Middle frontal gyrus (tissue), 1 donor: ENCODE measurements around the gene CCDC134.
"Not testable (repeated sequence)": the region's sequence is repeated elsewhere in the genome, so short reads cannot be mapped to it uniquely, and the experiment has no call there.

Experiments used
- DNase-seq: peaks from one replicate; pipeline ENCODE4 v3.0.0-alpha.2; 2015; ENCODE audit warnings: low spot score; ENCODE audit errors: extremely low spot score

CCDC134 gene

DNA sequence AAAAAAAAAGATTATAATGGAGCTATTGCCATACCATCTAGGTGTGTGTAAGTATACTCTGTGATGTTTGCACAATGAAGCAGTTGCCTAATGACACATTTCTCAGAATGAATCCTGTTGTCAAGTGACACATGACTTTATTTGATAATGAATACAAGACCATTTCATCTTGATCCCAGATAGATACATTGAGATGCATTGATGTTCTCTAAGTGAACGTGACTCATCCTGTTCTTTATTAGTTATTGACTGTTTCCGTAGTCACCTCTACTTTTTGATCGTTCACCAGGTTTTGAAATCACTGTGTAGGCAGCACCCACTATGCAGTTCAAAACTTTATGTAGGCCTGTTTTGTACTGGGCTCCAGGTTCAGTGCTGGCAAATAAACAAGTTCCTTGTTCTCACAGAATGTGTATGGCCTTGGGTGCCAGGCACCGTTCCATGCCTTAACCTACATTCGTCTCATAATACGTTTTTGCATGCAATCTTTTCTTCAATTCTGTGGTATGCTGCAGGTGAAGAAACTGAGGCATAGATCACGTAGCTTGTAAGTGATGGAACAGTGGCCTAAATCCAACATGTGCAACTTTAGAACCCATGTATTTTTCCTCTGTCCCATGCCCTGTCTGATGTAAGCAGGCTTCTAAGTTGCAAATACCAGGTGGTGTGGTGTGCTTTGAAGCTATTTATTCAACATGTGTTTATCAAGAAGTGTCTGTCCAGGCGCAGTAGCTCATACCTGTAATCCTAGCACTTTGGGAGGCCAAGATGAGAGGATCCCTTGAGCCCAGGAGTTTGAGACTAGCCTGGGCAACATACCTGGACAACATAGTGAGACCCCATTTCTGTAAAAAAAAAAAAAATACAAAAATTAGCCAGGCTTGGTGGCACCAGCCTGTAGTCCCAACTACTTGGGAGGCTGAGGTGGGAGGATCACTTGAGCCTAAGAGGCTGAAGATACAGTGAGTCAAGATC, 42.8 kb downstream of the CCDC134 start:
- no peak for DNase-seq

DNA sequence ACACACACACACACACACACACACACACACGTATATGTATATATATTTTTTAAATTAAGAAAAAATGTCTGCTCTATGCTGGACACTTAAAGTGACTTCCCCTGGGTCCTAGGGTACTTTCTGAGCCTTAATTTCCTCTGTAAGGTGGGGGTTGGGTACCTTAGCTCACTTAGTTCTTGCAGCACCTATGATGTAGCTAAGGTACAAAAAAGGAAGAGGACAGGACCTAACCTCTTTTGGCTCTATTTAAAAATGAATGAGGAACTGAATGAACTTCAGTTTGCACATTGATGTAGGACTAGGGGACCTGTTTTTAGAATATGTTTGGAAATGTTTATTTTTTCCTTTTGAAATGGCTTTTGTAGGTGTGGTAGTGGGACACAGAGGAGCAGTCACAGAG, 43.6 kb downstream of the CCDC134 start:
- no peak for DNase-seq

DNA sequence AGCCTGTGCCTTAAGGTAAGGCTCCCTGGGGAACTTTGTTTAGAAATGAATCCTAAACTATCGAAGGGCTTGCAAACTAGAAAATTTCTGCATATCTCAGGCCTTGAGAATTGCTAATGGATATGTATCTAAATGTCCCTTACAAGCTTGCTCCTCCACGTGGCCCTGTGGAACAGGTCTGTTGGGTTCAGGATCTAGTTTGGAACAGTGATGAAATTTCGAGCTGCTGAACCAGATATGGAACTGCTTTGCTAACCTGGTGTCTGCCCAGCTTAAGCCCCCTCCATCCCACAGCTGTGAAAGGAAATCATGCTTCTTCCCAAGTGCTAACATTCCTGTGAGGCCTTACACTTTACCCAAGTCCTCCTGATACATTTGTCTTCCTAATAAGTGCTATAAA, 44.0 kb downstream of the CCDC134 start:
- no peak for DNase-seq

DNA sequence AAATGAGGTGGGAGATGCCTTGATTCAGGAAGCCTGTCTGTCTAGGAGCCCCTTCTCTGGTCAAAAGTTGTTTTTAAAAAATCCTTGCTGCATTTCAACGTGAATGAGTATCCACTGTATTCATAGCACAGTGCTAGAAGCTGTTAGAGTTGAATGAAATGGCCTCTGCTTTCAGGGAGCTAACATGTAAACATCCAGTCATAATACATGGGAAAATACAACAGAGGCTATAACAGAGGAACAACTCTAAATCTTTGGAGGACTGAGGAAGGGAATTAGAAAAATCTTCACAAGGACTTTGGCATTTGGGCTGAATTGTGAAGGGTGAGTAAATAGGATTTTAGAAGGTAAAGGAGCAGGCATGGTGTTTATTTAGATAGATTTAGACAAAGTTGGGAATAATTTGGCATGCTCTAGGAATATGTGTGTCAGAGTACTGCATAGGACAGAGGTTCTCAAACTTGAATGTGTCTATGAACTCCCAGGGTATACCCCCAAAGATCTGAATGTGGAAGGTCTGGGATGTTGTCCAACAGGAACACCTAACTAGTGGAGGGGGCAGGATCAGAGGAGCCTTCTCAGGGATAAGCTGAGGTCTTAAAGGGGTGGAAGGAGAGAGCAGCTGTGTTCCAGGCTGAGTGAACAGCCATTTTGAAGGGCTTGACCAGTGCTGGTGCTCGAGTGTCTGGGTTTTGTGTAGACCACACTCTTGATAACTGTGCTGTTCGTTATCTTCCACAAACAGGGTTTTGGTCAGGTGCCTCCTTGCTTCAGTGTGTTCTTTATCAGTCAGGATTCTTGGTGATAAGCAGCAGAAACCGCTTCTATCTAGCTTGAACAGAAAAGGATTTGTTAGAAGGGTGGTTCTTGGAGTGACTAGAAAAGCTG, 45.1 kb downstream of the CCDC134 start:
- DNase-seq = no peak

DNA sequence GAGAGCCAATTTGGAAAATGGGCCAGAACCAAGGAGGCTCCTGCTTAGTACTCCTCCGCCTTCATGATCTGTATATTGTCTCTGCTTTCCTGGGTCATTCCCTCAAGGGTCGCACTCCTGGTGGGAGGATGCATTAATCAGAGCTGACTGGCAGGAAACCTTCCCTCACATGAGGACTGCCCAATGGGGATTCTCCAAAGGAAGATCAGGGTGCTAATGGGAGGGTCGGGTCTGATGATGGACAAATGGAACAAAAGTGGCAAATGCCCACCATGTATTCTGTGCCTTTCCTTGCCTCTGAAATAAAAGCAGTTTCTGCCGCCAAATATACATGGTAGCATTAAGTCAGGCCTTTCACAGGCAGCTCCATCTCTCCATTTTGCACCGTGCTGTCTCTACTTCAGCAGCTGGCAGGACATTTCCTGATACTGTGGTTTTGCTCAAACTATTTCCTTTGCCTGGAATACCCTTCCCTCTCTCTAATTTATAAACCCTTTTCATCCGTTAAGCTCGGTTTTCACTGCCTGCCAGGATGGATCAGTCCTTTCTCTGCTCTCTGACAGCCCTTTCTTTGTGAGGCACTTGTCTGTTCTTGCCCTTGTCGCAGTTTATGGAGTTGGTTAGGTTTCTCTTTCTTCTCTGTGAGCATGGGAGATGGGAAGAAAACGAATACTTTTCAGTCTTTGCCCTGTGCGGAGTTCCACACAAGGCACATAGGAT, 45.9 kb downstream of the CCDC134 start:
- no peak for DNase-seq

DNA sequence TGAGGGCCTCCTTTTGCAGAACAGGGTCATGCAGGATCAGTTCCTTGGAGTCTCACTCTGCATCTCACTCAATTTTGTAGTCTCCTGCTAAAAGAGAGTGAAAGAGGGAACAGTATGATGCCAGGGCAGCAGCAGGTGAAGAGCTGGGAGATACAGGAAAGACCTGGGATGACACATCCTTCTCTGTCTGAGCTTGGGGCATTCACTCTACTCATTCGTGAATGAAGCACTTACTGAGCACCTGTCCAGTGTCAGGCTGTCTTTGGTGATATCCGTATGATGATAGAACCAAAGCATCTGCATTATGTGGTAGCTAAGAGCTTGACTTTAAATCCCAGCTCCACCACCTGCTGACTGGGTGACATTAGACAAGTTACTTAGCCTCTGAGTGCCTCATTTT, 46.8 kb downstream of the CCDC134 start:
- no peak for DNase-seq

DNA sequence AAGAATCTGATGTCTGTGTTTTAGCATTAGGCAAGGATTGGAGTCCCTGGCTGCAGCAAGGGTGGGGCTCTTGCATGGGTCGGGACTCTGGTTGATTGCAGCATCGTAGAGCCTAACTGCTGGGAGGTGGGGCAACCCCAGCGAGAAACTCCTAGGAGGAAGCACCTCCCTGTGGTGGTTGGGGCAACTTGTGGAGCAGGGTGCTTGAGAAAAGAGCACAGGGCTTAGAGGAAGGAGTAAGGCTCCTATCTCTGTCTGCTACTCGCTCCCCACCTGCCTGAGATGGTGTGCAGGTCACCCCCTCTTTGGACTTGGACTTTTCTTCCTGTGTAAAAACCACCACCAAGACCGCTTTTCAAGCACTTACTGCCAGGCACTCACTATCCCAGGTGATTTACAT, 48.0 kb downstream of the CCDC134 start:
- no peak for DNase-seq

DNA sequence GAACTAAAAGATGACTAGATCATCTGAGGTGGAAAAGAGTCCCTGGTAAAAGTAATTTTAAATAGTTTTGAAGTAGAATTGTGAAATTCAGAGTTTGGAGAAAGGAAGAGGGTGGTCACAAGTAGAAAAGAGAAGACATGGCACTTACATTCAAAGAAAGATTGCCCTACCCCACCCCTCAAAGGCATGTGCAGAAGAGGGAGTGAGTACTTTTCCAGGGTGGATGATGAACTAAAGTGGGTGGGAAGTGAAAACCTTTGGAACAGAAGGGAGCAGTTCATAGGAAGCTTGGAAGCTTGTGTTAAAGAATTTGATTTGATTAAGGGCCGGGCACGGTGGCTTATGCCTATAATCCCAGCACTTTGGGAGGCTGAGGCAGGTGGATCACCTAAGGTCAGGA, 56.0 kb downstream of the CCDC134 start:
- no peak for DNase-seq

DNA sequence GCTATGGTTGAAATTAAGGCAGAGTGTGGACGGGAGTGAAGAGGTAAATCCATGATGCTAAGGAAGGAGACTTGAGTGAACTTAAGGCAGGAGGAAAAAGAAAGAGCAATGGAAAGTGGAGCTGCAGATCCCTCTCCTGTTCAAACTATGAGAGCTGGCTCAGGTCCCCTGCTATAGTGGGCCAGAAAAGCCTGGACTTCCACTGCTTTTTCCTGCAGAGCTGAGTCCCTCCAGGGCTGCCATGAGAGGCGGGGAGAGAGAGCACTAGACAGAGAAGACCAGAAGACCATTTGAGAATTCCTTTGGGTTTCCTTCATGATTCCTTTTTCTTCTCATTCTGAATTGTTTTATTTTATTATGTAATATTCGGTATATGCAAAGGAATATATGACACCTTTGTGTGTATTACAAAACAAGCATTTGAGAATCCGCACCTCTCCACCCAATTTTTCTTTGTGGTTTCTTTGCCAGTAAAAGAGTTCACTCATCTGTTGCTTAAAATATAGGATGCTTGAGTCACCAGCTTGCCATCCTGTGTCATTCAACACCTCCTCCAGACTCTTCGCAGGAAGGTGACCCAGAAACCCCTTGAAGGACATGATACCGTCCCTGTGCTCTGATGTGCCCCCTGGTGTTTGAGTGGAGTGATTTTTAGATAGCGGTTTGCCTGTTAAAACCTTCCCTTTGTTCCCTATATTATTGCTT, 56.8 kb downstream of the CCDC134 start:
- DNase-seq = no peak

DNA sequence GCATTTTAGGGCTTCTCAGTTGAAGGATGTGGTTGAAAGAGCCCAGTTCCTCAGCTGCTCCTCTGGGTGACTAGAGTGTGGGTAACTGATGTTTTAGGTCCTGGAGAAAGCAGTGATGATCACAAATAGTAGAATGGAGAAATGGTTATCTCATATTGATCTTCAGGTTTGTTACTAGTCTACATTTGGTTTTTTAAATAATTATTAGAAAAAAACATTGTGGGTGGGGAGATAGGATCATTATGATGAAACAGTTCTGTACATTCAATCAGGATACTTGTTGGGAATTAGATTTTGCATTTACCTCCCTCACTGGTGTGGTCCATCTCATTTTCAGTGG, 57.4 kb downstream of the CCDC134 start:
- DNase-seq = no peak

DNA sequence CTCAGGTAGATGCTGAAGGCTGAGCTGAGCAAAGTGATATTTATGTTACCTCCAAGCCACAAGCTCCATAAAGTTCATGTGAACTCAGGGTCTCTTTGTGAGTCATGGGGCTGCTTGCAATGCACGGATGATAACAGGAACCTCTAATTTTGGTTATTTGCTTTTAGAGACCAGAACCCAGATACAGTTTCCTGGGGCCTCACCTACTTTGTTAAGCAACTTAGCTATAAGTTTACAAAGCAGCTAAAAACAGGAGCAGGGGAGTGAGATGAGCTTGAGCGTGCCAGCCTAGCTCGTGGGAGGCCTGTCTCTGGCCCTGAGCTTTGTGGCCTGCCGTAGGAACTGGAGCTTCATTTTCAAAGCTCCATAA, 61.7 kb downstream of the CCDC134 start:
- no peak for DNase-seq

DNA sequence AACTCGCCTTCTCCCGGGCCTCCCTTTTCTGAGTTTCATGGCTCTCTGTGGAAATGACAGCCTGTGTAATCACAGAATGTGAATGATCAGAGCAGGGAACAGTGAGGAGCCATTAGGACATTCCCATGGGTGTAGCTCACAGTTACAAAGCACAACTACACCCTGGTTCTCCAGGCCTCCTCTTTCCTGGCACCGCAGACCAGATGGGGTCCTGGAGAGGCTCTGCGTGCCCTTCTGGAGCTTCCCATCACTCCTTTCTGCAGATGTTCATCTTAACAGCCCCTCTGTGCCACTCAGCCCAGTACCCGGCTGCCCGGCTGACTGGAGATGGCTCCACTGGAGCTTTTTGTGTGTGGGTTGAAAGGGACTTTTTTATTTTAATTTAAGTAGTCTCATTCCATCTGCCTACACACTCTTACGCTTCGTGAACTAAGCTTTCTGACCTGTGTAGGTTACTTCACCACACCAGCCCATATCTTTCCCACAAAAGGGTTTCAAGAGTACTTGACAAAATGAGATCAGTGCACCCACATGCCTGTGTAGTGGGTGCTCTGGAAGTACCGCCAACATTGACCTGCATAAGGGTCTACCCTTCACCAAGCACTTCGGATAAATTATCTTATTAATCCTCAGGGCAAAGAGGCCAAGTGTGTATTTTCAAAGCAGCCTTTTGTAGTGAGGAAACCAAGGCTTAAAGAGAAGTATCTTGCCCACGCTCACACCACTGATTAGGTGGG, 62.2 kb downstream of the CCDC134 start:
- no peak for DNase-seq

DNA sequence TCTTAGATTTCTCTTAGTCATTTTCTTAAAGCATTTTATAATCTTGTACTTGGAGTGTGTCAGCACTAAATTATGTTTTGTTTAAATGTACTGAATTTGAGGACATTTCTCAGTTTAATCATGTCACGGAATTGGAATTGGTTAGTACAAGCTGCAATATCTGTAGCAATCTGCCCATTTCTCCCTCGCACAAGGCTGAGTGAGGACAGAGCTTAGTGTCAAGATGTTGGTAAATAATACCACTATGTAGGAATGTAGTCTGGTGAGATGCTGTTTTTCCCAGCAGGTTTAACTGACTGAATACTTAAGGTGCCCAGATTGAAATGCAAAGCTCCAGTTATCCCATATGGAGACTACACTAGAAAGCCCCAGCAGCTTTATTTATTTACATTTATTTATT, 63.0 kb downstream of the CCDC134 start:
- no peak for DNase-seq

DNA sequence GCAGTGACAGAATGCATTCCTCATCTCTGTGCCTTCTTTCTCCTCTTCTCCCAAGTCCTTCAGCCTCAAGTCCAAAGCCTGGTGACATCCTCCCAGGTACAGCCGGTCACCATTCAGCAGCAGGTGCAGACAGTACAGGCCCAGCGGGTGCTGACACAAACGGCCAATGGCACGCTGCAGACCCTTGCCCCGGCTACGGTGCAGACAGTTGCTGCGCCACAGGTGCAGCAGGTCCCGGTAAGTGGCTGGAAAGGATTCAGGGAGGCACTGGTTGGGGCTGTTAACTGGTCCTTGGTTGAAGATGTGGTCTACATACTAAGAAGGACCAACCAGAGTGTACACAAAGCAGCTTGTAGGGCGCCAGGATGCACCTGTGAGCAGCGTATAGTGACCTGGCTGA, 68.1 kb downstream of the CCDC134 start:
- DNase-seq = no peak

DNA sequence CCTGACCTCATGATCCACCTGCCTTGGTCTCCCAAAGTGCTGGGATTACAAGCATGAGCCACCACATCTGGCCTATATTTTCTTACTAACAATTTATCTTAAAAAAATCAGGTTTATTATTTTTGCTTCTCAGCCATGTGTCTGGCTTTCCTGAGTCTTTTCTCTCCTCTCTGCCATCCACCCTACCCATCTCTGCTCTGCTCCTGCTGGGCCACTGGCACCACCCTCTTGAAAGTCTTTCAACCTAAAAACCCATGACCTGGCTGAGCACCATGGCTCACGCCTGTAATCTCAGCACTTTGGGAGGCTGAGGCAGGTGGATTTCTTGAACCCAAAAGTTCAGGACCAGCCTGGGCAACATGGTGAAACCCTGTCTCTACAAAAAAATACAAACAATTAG, 69.6 kb downstream of the CCDC134 start:
- DNase-seq = not testable (repeated sequence)

DNA sequence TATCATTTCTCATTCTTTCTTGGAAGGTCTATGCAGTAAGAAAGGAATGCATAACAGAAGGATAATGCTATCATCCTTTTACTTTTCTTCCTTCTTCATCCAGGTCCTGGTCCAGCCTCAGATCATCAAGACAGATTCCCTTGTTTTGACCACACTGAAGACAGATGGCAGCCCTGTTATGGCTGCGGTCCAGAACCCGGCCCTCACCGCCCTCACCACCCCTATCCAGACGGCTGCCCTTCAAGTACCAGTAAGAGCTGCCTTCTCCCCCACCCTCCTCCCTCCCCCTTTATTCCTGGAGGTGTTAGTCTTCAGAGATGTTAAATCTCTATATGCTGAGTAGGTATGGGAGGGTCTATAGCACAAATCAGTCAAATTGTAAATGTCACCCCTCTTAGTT, 70.3 kb downstream of the CCDC134 start:
- DNase-seq = no peak

DNA sequence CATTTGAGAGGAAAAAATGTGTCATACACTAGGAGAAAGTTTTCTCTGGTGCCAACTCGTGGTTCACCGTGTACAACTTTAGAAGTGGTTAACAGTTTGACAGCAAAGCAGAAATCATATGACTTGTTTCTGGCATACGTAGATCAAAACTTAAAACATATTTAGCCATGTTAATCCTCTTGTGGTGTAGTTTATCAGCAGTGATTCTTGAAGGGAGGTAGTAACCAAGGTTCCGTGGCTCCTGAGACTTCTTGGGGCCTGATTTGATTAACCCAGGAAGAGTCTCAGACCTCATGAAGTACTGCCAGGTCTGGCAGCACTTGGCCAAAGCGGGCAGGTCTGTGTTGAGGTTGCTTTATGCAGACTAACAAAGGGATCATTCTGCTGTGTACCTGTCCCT, 72.9 kb downstream of the CCDC134 start:
- DNase-seq = no peak

DNA sequence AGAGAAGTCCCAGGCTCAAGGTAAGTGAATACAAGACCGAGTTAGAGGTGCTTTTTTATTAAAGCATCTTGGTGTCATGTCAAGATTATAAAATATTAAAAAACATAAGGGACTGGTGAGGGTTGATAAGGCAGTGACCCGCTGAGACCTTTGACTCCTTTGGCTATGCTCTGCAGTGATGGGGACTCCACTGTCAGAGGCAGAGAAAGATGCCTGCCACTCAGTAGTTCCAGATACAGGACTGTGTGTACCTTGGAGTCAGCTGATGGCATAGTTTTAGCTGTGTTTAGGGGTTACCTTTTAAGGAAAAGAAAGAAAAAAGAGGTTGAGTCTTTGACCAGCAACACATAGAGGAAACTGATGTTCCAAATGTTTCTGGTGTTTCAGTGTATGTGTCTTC, 73.6 kb downstream of the CCDC134 start:
- DNase-seq = no peak

DNA sequence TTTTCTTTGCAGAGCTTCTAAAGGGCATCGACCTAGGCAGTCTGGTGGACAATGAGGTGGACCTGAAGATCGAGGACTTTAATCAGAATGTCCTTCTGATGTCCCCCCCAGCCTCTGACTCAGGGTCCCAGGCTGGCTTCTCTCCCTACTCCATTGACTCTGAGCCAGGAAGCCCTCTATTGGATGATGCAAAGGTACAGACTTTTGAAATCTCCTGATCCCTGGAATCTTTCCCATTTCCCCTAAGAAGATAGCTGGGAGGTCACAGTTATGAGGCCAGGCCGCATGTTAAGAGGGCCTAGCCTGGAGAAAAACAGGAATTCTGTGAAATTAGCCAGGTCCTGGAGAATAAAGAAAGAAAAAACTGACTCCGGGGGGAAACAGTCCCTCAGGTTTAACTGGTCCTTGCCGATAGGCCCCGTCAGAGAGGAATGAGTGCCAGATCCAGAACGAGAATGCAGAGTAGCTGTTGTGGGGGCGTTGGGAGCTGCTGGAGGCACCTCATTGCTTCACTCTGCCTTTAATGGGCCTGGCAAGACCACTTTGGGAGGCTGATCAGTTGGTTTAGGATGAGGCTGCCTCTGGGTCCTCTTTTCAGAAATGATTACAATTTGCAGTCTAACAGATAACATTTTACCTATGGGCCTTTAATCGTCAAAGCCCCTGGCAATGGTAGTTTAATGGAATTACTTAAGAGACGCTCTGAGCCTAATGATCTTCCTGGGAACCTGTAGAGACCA, 75.2 kb downstream of the CCDC134 start:
- no peak for DNase-seq
